SHP77 (cell line): ENCODE results near the gene SYNGR1.

Experiments used
- DNase-seq, 2 experiments: peaks; one replicate each; lab custom pipeline; 2025; lab: John Stamatoyannopoulos, UW

Gene SYNGR1

DNA sequence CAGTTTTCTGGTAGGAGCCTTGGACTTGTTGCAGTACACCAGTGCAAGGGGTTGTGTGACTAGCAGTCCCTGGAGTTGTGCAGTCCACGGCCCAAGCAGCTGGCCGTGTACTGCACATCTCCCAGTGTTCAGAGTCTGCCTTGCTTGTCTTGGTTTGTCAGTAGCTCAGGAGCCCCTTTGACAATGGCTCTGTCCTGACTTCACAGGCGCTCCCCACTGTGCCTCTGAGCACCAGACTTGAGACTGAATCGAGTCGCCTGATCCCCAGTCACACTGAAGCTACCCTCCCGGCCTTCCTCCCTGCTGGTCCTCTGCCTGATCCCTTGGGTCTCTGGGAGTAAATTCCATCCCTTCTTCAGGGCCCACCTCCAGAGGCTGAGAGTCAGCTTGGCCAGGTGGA lies 19.4 kb downstream of the SYNGR1 start:
- no peak for DNase-seq

DNA sequence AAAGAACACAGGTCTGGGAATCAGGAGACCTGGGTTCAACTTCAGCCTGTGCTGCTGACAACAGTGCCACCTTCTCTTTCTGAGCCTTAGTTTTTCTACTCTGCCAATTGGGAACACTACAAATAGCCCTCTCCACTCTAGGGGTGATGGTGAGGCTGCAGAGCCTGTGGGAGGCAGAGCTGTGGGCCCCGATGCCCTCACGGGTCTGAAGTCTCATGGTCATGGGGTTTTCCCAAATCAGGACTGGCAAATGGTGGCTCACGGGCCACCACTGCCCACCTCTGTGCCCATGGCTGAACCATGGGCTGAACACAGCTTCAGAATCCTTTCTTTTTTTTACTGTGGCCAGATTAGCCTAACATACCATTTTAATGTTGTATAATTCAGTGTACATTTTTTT lies 19.8 kb downstream of the SYNGR1 start:
- DNase-seq = no peak

DNA sequence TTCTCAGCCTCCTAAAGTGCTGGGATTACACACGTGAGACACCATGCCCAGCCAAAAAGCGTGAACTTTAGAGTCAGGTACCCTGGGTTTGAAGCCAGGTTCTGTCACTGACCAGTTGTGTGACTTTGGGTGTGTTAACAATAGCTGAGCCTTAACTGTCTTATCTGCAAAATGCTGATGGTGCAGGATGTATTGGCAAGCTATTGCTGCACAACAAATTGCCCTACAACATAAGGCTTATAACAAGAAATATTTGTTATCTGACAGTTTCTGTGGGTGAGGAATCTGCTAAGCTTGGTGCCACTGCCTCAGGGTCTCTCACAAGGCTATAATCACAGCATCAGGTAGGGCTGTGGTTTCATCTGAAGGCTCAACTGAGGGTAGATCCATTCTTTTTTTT lies 21.9 kb downstream of the SYNGR1 start:
- no peak for DNase-seq

DNA sequence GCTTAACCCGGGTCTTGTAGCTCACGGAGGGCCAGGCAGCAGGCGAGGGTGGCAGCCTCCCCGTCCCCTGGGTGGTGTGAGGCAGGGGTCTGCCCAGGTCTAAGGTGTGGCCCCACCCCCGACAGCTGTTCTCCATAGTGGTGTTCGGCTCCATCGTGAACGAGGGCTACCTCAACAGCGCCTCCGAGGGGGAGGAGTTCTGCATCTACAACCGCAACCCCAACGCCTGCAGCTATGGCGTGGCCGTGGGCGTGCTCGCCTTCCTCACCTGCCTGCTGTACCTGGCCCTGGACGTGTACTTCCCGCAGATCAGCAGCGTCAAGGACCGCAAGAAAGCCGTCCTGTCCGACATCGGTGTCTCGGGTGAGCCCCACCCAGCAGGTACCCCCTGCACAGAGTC lies 24.4 kb downstream of the SYNGR1 start:
- no peak for DNase-seq

DNA sequence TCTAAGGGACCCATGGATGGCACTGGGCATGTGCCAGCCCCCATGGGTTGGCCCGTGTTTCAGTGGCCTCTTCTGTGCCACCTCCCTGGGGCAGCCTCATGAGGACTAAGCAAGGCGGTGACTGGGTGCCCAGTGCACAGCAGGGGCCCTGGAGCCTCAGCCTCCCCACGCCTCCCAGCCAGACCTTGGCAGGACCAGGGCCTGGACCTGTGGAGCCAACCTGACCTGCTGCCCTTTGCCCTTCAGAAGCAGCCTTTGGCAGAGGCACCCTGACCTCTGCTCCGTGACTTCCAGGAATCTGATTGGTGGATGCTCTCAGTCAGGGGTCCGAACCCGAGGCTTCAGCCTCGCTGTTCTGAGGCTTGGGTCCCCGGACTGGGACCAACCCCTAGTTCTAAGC lies 25.0 kb downstream of the SYNGR1 start:
- no peak for DNase-seq

DNA sequence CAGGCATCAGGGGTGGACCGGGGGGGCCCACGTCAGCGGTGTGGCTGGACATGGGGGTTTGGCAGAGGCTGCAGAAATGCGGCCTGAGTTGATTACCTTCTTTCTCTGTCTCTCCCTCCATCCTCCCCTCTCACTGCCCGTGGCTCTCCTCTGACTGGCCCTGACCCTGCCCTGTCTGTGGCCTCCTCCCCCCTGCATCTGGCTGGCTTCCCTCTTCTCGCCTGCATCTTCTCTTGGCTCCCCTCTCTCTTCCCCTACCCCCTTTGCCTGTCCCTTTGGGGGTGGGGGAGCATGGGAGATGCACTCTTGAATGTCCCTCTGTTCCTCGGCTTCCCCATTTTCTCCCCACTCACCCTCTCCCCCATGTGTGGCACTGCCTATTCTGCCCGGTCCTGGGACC lies 25.9 kb downstream of the SYNGR1 start:
- no peak for DNase-seq

DNA sequence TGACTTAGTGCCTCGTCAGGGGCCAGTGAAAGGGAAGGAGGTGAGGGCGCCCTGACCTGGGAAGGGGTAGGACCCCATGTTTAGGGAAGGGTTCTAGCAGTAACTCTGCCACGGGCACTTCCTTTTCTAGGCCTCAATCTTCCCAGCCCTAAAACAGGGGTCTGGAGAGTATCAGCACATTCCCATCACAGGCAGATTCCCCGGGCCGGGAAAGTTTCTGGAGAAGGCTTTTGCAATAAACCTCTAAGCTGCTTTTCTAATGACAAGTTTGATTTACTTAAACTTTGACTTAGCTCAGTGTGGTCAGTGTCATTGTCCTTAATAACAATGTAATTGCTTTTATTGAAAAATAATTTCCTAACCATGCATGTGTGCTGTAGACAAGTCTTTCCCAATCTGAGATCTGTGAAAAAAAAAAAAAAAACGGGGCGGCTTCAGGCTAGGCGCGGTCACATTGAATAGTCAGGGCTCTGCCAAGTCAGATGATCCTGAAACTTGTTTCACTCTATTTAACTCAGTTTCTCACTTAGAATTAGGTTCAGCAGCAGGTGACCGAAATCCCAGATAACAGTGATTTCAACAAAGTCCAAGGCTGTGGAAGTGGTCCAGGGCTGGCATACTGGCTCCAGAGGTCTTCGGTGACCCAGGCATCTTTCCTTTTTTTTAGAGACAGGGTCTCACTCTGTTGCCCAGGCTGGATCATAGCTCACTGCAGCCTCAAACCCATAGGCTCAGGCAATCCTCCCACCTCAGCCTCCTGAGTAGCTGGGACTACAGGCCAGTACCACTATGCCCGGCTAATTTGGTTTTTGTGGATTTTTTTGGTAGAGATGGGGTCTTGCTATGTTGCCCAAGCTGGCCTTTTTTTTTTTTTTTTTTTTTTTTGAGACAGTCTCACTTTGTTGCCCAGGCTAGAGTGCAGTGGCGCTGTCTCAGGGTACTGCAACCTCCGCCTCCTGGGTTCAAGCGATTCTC lies 30.3 kb downstream of the SYNGR1 start:
- DNase-seq = no peak

DNA sequence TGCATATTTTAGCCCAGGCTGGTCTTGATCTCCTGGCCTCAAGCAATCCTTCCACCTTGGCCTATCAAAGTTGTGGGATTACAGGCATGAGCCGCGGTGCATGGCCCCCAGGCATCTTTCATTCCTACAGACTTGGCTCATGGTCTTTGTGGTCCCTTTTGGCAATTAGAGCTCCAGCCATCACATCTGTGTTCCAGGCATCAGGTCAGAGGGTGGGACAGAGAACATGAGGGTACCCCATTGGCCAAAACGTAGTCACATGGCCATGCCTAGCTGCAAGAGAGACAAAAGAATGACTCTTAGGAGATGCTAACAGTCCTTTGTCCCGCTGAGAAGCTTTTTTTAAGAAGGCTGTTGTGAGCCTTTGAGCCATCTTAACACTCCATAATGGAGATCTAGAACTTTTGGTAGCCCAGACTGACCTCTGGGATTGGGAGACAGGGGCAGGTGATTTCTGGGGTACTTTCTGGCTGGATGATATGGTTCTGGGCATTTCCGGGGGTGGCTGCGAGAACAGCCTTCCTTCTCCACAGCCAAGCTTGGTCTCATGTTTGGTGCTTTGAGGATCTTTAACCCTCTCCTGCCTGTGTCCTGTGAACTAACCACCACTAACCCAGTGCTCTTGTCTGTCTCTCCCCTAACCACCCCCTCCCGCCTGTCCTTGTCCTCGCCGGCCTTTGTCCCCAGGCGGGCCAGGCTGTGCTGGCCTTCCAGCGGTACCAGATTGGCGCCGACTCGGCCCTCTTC lies 31.4 kb downstream of the SYNGR1 start:
- no peak for DNase-seq

DNA sequence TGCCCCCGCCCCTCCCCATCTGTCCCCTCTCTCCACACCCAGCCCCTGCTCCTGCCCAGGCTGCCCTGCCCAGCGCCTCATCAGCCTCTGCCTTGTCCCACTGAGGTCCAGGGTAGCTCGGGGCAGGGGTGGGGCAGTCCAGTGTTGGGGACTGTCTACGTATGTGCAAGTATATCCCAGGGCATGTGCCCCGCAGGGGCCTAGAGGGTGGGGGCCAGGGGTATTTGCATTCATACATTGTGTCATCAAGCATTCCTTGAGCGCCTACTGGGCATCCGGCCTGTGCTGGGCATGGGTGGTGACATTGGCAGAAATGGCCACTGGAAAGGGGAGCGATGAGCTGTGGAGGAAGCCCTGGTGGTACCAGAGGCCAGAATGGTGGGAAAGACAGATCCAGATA lies 32.1 kb downstream of the SYNGR1 start:
- DNase-seq = no peak

DNA sequence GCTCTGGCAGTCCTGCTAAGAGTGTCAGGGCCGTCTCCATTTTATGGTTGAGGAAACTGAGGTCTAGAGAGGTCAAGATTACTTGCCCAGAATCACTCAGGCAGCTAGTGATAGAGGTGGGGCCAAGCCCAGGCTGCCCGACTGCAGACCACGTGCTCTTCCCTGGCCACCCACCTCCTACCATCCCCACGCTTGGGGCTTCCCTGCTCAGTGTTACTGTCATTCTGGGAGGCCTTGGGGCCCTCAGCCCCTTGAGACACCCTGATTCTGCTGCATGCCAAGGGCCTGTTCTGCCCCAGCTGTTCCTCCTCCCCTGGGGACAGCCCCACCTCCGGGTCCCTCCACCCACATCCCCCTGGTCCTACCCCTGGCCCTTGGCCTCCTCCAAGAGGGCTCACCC lies 32.6 kb downstream of the SYNGR1 start:
- no peak for DNase-seq

DNA sequence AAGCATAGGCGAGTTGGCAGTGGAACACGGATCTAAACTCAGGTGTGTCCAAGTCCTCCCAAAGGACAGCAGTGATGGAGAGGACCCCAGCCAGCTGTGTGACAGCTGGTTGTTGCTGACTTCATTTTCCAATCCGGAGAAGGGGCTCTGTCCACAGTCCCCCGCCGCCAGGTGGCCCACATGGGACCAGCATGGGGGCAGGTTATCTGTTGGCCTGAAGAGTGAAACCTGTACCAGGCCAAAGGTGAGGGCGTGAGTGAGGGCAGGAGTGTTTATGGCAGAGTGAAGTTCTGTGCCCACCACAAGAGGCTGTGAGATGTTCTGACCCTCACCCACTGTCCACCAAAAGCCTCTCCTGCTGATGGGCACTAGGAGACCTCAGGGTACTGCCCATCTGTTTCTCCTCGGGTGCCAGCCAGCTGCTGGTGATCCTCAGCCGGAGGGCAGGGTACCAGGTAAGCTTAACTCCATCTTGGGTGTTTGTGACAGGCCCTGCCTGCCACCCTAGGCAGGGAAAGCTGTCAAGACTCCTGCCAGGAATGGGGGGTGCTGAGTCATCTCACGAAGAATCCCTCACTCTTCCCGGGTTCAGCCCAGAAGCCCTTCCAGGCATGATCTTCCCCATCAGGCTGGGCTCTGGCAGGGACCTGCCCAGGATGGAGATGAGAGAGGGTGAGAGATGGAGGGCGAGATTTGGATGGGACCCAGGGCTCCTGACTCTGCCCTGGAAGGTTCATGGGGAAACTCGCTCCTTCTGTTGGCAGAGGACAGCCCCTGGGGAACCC lies 34.2 kb downstream of the SYNGR1 start:
- no peak for DNase-seq

DNA sequence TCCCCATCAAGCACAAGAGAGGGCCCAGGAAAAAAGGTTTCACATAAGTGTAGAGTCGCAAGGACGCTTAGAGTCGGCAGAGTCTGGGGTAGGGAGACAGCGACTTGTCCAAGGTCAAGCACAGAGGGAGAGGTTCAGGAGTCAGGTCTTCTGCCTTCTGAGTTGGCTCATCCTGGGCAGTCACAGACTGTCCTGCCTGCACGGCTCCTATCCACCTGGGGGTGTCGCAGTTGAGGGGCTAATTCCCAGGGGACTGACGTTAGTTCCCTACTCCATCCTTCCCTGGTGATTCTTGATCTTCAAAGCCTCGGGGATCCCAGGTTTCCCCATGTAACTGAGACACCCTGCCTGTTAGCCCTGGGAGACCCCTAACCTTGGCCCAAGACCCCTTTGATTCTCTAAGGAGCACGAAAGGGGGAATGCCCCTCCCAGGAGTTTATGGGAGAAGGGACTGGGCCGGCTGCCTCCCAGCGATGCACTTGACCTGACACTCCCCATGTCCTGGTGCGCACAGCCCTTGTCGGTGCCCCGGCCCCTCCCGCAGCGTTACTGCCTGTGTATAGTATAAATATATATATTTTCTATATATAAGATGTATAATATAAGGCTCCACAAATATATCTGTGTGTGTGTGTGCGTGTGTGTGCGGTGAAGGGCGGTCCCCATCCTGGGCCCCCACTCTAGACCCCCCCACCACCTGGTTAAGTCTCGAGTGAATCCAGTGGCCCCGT lies 35.1 kb downstream of the SYNGR1 start:
- no peak for DNase-seq

DNA sequence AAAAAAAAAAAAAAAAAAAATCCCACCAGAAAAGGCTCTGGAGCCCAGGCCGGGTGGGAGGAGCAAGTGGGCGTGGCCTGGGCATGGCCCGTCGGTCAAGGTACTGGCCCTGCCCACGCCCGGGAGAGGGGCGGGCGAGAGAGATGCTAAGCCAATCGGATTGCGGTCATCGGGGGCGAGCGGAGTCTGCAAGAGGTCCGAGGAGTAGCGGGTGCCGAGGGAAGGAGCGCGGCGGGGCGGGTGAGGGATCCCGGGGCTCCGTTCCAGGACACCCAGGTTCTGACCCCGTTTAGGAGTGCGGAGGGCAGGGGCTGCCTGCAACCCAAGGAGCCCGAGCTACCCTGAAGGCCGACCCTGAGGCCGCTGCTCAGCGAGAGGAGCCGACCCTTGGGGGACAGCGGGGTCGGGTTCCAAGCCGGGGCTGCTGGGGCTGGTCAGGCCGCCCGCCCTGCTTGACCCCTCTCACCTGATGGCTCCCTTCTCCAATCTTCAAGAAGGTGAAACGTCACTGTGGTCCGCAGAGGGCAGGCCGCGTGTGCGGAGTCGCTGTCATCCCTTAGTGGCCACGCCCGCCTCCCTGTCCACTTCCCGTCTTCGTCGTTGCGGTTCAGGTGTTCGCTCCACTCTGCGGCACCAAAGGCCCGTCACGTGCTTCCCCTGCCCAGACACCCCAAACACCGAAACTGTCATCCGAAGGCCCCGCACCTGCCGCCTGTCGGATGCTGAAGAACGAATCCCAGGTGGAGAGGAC lies 38.6 kb downstream of the SYNGR1 start:
- DNase-seq = peak; percentile 56 to 87

DNA sequence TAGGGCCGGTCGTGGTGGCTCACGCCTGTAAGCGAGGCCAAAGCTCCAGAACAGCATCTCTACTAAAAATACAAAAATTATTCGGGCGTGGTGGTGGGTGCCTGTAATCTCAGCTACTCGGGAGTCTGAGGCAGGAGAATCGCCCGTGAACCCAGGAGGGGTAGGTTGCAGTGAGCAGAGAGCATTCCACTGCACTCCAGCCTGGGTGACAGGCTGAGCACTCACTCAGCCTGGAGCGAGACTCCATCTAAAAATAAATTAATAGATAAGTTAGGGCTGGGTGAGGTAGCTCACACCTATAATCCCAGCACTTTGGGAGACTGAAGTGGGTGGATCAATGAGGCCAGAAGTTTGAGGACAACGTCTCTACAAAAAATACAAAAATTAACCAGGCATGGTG lies 39.6 kb downstream of the SYNGR1 start:
- DNase-seq = no peak

DNA sequence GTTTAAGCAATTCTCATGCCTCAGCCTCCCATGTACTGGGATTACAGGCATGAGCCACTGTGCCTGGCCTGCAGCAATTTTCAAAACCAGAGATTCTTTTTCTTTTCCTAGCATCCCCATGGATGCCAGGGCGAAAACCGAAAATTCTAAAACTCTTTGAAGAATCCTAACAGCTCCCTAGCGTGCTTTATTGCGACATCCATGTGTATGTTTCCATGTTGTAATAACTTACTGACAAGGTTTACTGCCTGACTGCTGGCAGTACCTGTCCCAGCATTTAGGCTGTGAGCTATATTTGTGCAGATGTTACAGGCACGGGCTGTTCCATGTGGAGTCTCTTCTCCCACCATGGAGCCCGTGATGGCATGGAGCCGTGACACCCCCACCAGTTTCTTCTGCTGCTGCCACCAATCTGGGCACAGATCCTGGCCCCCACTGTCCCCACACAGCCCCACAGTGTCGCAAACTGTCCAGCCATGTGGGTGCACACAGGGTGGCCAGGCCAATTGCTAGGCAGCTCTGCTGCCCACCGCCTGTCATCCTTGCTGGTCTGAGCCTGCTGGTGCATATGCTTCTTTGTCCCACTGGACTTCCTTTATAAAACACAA lies 42.7 kb downstream of the SYNGR1 start:
- DNase-seq = no peak

DNA sequence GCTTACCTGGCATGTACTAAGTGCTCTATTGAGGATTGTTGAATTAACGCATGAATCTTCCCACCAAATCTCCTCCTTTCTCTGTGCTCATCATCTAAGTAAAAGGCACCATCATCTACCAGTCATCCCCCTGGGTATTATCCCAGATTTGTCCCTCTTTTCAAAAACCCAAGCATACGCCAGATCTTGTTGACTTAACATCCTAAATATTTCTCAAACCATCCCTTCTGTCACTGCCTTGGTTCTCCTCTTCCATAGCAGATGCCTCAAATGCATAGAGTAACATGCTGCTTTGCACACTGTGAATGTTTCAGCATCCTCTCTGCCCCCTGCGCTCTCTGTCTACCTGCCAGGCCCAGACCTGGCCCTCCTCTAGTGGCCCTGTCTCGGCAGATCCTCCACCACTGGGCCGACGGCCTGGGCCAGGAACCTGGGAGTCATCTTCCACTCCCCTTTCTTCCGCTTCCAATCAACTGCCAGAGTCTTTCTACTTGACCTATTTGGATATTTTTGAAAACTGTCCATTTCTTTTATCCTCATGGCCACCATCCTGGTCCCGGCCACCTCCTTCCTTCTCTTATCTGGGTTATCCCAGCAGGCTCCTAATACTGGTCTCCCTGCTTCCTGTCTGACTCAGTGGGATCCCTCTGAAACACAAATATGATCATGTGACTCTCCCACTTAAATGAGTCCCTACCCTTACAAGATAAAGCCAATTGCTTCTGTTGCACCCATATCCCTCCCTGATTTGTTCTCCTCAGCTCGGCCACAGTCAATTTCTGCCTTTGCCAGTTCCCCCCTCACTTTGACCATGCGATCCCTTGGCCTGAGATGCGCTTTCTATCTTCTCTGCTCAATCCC lies 46.4 kb downstream of the SYNGR1 start:
- no peak for DNase-seq

DNA sequence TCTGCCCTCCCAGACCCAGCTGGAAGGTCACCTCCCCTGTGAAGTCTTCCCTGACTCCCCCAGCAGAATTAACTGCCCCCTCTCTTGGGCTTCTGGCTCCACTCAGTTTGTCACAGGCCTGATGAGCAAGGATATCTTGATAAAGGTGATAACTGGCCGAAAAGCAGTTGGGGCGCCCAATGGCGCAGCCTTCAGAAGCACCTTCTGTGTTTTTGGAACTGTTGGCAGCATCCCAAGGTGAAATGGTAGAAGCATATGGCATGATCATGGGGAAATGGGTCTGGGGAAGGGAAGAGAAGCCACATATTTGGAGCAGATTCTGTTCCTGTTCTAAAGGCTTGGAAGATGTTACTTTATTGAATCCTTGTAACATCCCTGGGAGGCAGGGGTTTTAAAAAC lies 47.0 kb downstream of the SYNGR1 start:
- DNase-seq = no peak

DNA sequence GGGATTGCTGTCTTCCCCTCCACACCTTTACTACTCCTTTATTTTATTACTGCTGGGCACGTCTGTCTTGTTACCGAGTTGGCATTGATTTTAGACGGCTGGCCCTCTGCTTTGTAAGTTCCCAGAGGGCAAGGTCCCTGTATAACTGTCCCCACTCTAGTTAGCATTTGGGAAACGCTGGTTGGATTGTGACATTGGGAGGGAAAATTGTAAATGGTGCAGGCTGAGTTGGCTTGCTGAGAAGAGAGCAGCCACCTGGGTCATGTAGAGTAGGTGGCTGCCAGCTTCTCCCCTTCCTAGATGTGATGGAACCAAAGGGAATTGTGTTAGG lies 51.5 kb downstream of the SYNGR1 start:
- no peak for DNase-seq

DNA sequence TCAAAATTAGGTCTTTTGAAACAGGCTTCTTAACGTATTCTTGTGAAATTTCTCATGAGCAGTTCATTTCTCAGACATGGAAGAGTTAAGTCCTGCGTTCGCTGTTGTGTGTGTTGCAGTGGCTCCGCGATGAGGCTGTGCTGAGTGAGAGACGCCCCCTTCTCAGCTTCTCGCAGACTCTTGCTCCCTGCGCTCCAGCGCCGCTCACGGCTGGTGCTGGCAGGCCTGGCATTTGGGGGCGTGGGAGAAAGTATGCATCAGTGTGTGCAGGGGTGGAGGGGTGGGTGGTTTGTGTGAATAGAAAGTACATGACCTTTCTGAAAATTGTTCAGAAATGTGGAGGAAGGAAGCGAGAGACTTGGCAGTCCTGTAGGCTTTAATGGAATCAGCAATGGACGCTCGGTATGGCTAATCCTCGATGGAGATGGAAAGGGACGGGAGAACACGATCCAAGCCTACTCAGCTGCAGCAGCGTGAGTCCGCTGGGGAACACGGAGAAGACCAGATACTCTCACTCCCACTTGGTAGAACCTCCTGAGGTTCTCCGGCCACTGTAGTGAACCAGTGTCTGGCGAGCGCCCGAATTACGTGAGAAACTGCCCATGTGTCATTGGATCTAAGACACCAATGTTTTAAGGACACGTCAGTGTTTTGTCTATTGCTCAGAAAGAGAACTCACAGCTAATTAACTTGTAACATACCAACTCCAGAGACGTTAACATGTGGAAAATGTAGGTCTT lies 55.7 kb downstream of the SYNGR1 start:
- DNase-seq = no peak
